Liver (tissue), 9 donors: ENCODE data around the gene SCML1. TPM values are rescaled to one million over a fixed set of nuclear protein-coding genes. Genes with fewer than 3 reads are reported as not detected.

Experiments
- DNase-seq: peaks from one replicate; pipeline ENCODE4 v3.0.0-alpha.2; 2017; ENCODE audit warnings: low spot score
- H3K27ac ChIP-seq, 2 donors: one replicate each; pipeline ENCODE4 v1.7.0; 2013; ENCODE audit warnings: inconsistent platforms in 2 of 2, low read length in 2 of 2, control low read depth in 1 of 2, low read depth in 1 of 2, mild to moderate bottlenecking in 1 of 2
- H3K27me3 ChIP-seq, 4 donors: one replicate each; pipeline versions ENCODE4 v1.6.1 to v1.7.0; 2013; ENCODE audit warnings: low read length in 3 of 4, inconsistent platforms in 1 of 4, mild to moderate bottlenecking in 1 of 4, moderate library complexity in 1 of 4; ENCODE audit not compliant: control insufficient read depth in 4 of 4, insufficient read depth in 4 of 4
- H3K36me3 ChIP-seq, 4 donors: one replicate each; pipeline versions ENCODE4 v1.6.1 to v1.7.0; 2013; ENCODE audit warnings: low read length in 3 of 4, mild to moderate bottlenecking in 3 of 4, low read depth in 1 of 4, moderate library complexity in 1 of 4; ENCODE audit not compliant: control insufficient read depth in 4 of 4, insufficient read depth in 3 of 4
- H3K4me1 ChIP-seq, 4 donors: one replicate each; pipeline versions ENCODE4 v1.6.1 to v1.7.0; 2013; ENCODE audit warnings: low read length in 3 of 4, mild to moderate bottlenecking in 3 of 4, moderate library complexity in 1 of 4; ENCODE audit not compliant: control insufficient read depth in 4 of 4, insufficient read depth in 4 of 4
- H3K4me3 ChIP-seq, 3 donors: one replicate each; pipeline versions ENCODE4 v1.6.1 to v1.7.0; 2013; ENCODE audit warnings: low read length in 3 of 3, control low read depth in 1 of 3, low read depth in 1 of 3, mild to moderate bottlenecking in 1 of 3
- H3K9ac ChIP-seq, 2 donors: one replicate each; pipeline ENCODE4 v1.7.0; 2013; ENCODE audit warnings: low read length in 2 of 2, mild to moderate bottlenecking in 2 of 2, moderate library complexity in 2 of 2, control low read depth in 1 of 2, low read depth in 1 of 2
- H3K9me3 ChIP-seq, 4 donors: one replicate each; pipeline versions ENCODE4 v1.6.1 to v1.7.0; 2013; ENCODE audit warnings: low read length in 3 of 4; ENCODE audit not compliant: control insufficient read depth in 4 of 4
- EGR1 ChIP-seq, 2 donors: IDR thresholded peaks; 2 replicates each; pipeline ENCODE4 v1.6.1; 2016 to 2018; ENCODE audit warnings: antibody characterized with exemption in 2 of 2, low read depth in 2 of 2
- FOXA1 ChIP-seq: IDR thresholded peaks from 2 replicates; pipeline ENCODE4 v1.6.1; 2016; ENCODE audit warnings: antibody characterized with exemption
- FOXA2 ChIP-seq: IDR thresholded peaks from 2 replicates; pipeline ENCODE4 v1.6.1; 2016; ENCODE audit warnings: antibody characterized with exemption
- GABPA ChIP-seq, 2 donors: IDR thresholded peaks in 1 of 2; conservative IDR thresholded peaks in 1 of 2; 2 replicates each; pipeline ENCODE4 v1.6.1; 2016; ENCODE audit warnings: antibody characterized with exemption in 2 of 2, mild to moderate bottlenecking in 1 of 2, moderate library complexity in 1 of 2
- HNF4A ChIP-seq, 2 donors: conservative IDR thresholded peaks; 2 replicates each; pipeline ENCODE4 v1.6.1; 2016; ENCODE audit warnings: antibody characterized with exemption in 2 of 2, mild to moderate bottlenecking in 2 of 2
- JUND ChIP-seq, 2 donors: IDR thresholded peaks; 2 replicates each; pipeline ENCODE4 v1.6.1; 2016; ENCODE audit warnings: antibody characterized with exemption in 2 of 2
- NR2F2 ChIP-seq: IDR thresholded peaks from 2 replicates; pipeline ENCODE4 v1.6.1; 2016; ENCODE audit warnings: antibody characterized with exemption
- RAD21 ChIP-seq, 2 donors: IDR thresholded peaks; 2 replicates each; pipeline ENCODE4 v1.6.1; 2016; ENCODE audit warnings: antibody characterized with exemption in 2 of 2, mild to moderate bottlenecking in 2 of 2
- RXRA ChIP-seq, 2 donors: IDR thresholded peaks; 2 replicates each; pipeline ENCODE4 v1.6.1; 2017 to 2018; ENCODE audit warnings: antibody characterized with exemption in 2 of 2, mild to moderate bottlenecking in 1 of 2
- SP1 ChIP-seq: IDR thresholded peaks from 2 replicates; pipeline ENCODE4 v1.6.1; 2018; ENCODE audit warnings: antibody characterized with exemption, mild to moderate bottlenecking
- TAF1 ChIP-seq: conservative IDR thresholded peaks from 2 replicates; pipeline ENCODE4 v1.6.1; 2016; ENCODE audit warnings: antibody characterized with exemption, mild to moderate bottlenecking
- WGBS: extraction: QIAGEN DNeasy Blood & Tissue Kit; methylation state at CpG from one replicate; pipeline ENCODE4 v1.1.7; 2013; 5-methylcytosine and 5-hydroxymethylcytosine counted together
- polyA plus RNA-seq, 2 donors: library from polyadenylated mRNA; stranded (reverse) in 1 of 2; unstranded in 1 of 2; fragments of 200-250 nt in 1 of 2; fragments of >200 nt in 1 of 2; fragmentation: Nextera tagmentation in 1 of 2; extraction: Ambion mirVana in 1 of 2; gene quantifications; one replicate each; pipeline versions ENCODE4 v1.2.1 to v1.2.3, GENCODE V29; 2013 to 2015
- total RNA-seq, 2 donors: library from RNA; depleted of rRNA; stranded (reverse); fragments of >200 nt; gene quantifications; one replicate each; pipeline ENCODE4 v1.2.3, GENCODE V29; 2014
- TF ChIP-seq, protein P1 (sequence below): IDR thresholded peaks from 2 replicates; pipeline ENCODE4 v1.6.1; 2016; ENCODE audit warnings: antibody characterized with exemption
- TF ChIP-seq, protein P2 (sequence below): IDR thresholded peaks from 2 replicates; pipeline ENCODE4 v1.6.1; 2016; ENCODE audit warnings: antibody characterized with exemption
- TF ChIP-seq, protein P3 (sequence below): IDR thresholded peaks from 2 replicates; pipeline ENCODE4 v1.6.1; 2016; ENCODE audit warnings: antibody characterized with exemption, mild to moderate bottlenecking
- TF ChIP-seq, protein P4 (sequence below): fragments of 150-350 bp; IDR thresholded peaks from 2 replicates; pipeline ENCODE4 v1.5.1; 2017; ENCODE audit warnings: improper control_type of control experiment, low read depth, low read length; ENCODE audit not compliant: missing input control
- donor health status: healthy.
- donor health status: healthy.
- donor health status: healthy.
- donor health status: healthy.
- donor health status: healthy.

SCML1 gene
- total and polyA plus RNA-seq, 4 donors = 7.9 to 17.9 (median 14.9) TPM

DNA sequence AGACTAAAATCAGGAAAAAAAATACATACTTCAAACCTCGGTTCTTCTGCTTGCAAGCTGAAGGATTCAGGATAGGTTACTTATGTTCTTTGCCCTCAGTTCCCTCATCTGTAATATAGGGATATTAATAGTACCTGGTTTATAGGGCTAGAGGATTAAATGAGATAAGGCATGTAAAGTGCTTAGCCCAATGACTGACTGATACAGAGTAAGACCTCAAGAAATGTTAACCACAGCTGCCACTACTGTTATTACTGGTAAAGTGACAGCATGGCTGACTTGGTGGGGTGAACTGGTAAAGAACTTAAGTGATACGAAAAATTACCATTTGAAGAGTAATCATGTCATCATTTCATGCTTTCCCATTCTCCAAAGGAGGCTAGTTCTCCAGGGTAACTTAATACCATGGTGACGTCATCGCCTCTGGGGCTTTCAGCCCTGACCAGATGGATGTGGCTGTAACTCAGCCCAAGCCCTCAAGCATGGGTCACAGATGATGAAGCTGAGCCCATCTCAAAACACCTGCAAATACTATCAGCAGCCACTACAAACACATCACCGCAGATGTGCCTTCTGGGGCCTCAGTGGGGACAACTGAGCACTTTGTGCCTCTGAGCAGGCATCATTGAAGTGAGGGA is 44.5 kb upstream of the SCML1 start:
- no peaks in the 10 kb centered on the region for H3K36me3 ChIP-seq
- WGBS = 82% methylated on average over 5 of the region's 5 CpGs
- DNase-seq = no peak

DNA sequence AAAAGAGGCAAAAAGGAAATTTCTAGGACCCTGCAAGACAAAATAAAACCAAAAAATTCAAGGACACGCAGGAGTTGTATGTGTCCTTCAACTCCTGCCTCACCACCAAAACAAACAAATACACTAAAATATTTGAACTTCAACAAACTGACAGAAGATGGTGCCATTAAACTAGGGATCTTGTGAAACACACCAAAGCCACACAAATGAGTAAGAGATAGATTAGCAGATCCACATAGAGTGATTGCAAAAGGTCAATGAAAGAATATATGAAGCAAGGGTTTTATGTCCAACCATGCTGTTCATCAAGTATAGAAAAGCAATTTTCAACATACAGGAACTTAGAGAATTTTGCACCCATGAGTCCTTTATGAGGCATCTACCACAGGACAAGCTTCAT is 40.1 kb upstream of the SCML1 start:
- DNase-seq = no peak

More for the DNA sequence above, 44.5 kb upstream of the SCML1 start:
- no peak overlapping the region for H3K27ac ChIP-seq
- no peak overlapping the region for H3K9ac ChIP-seq
- no peak overlapping the region for H3K4me3 ChIP-seq
- no peaks in the 10 kb centered on the region for H3K27me3 ChIP-seq
- TF ChIP-seq FOXA1 (no peak), GABPA (IDR thresholded peaks at IDR 0.05 in 1 of 2, conservative IDR thresholded peaks at IDR 0.05 in 1 of 2) (no peak), HNF4A (conservative IDR thresholded peaks at IDR 0.05) (no peak), JUND (IDR thresholded peaks at IDR 0.05) (no peak), TAF1 (no peak), EGR1 (IDR thresholded peaks at IDR 0.05; ENCODE audit: low read depth in 2 of 2) (no peak)
- TF ChIP-seq, protein P1, sequence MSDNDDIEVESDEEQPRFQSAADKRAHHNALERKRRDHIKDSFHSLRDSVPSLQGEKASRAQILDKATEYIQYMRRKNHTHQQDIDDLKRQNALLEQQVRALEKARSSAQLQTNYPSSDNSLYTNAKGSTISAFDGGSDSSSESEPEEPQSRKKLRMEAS = no peak
- no peaks in the 10 kb centered on the region for H3K9me3 ChIP-seq
- no peaks in the 10 kb centered on the region for H3K4me1 ChIP-seq

DNA sequence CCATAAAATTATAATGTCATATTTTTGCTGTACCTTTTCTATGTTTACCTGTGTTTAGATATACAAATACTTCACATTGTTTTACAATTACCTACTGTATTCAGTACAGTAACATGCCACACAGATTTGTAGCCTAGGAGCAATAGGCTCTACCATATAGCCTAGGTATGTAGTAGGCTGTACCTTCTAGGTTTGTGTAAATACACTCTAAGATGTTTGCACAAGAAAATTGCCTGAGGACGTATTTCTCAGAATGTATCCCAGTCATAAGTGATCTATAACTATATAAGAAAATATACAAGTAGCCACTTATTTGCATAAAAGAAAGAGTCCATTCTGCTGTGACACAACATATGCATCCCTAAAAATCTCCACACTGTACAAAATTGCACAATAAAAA is 36.3 kb upstream of the SCML1 start:
- Histone ChIP-seq H3K9ac (no peak overlapping the region), H3K4me3 (no peak overlapping the region), H3K36me3 (no peaks in the 10 kb centered on the region), H3K9me3 (no peaks in the 10 kb centered on the region), H3K4me1 (no peaks in the 10 kb centered on the region), H3K27me3 (peaks cover 0 to 2% (median 0%) of the 10 kb centered on the region in 4 donors), H3K27ac (no peak overlapping the region)
- 94% methylated on average over 1 of the region's 1 CpG for WGBS
- no peak for DNase-seq
- TF ChIP-seq, protein P2, sequence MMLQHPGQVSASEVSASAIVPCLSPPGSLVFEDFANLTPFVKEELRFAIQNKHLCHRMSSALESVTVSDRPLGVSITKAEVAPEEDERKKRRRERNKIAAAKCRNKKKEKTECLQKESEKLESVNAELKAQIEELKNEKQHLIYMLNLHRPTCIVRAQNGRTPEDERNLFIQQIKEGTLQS = no peak
- no peak for TF ChIP-seq JUND (IDR thresholded peaks at IDR 0.05)
- TF ChIP-seq SP1 = no peak
- TF ChIP-seq, protein P3, sequence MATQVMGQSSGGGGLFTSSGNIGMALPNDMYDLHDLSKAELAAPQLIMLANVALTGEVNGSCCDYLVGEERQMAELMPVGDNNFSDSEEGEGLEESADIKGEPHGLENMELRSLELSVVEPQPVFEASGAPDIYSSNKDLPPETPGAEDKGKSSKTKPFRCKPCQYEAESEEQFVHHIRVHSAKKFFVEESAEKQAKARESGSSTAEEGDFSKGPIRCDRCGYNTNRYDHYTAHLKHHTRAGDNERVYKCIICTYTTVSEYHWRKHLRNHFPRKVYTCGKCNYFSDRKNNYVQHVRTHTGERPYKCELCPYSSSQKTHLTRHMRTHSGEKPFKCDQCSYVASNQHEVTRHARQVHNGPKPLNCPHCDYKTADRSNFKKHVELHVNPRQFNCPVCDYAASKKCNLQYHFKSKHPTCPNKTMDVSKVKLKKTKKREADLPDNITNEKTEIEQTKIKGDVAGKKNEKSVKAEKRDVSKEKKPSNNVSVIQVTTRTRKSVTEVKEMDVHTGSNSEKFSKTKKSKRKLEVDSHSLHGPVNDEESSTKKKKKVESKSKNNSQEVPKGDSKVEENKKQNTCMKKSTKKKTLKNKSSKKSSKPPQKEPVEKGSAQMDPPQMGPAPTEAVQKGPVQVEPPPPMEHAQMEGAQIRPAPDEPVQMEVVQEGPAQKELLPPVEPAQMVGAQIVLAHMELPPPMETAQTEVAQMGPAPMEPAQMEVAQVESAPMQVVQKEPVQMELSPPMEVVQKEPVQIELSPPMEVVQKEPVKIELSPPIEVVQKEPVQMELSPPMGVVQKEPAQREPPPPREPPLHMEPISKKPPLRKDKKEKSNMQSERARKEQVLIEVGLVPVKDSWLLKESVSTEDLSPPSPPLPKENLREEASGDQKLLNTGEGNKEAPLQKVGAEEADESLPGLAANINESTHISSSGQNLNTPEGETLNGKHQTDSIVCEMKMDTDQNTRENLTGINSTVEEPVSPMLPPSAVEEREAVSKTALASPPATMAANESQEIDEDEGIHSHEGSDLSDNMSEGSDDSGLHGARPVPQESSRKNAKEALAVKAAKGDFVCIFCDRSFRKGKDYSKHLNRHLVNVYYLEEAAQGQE = no peak
- TF ChIP-seq EGR1 (IDR thresholded peaks at IDR 0.05; ENCODE audit: low read depth in 2 of 2) = no peak
- TF ChIP-seq NR2F2 = no peak
- no peak for TF ChIP-seq HNF4A (conservative IDR thresholded peaks at IDR 0.05)
- no peak for TF ChIP-seq TAF1
- no peak for TF ChIP-seq FOXA1

More for the DNA sequence above, 40.1 kb upstream of the SCML1 start:
- Histone ChIP-seq H3K27ac (no peak overlapping the region), H3K9me3 (no peaks in the 10 kb centered on the region), H3K4me1 (no peaks in the 10 kb centered on the region), H3K36me3 (no peaks in the 10 kb centered on the region), H3K4me3 (no peak overlapping the region), H3K27me3 (no peaks in the 10 kb centered on the region), H3K9ac (no peak overlapping the region)
- TF ChIP-seq RXRA (IDR thresholded peaks at IDR 0.05) = peak in 1 of 2 donors; percentile 17
- TF ChIP-seq HNF4A (conservative IDR thresholded peaks at IDR 0.05) = peak in 1 of 2 donors; percentile 12
- no peak for TF ChIP-seq FOXA2
- TF ChIP-seq, protein P4, sequence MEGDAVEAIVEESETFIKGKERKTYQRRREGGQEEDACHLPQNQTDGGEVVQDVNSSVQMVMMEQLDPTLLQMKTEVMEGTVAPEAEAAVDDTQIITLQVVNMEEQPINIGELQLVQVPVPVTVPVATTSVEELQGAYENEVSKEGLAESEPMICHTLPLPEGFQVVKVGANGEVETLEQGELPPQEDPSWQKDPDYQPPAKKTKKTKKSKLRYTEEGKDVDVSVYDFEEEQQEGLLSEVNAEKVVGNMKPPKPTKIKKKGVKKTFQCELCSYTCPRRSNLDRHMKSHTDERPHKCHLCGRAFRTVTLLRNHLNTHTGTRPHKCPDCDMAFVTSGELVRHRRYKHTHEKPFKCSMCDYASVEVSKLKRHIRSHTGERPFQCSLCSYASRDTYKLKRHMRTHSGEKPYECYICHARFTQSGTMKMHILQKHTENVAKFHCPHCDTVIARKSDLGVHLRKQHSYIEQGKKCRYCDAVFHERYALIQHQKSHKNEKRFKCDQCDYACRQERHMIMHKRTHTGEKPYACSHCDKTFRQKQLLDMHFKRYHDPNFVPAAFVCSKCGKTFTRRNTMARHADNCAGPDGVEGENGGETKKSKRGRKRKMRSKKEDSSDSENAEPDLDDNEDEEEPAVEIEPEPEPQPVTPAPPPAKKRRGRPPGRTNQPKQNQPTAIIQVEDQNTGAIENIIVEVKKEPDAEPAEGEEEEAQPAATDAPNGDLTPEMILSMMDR = peak; percentile 26
- peak; percentile 78 to 80 for TF ChIP-seq RAD21 (IDR thresholded peaks at IDR 0.05)
- WGBS = 23% methylated on average over 1 of the region's 1 CpG
